A673 (cell line): ENCODE data around the gene CHCHD6.
A peak's percentile ranks its signal among the peaks of the same experiment; 100 is the strongest.

Experiments
- CTCF ChIP-seq: fragments of 300-800, 200-600 bp; sonication (generic); conservative IDR thresholded peaks from 2 replicates; pipeline ENCODE4 v1.5.1; 2017; ENCODE audit warnings: low read depth, mild to moderate bottlenecking, antibody characterized with exemption, low read length, moderate library complexity, mixed read lengths
- EZH2 ChIP-seq: fragments of 200-600 bp; sonication (generic); IDR thresholded peaks from 2 replicates; pipeline ENCODE4 v1.6.1; 2017; ENCODE audit warnings: borderline replicate concordance, low read depth, mild to moderate bottlenecking, mixed read lengths, antibody characterized with exemption, low read length; ENCODE audit not compliant: poor library complexity, severe bottlenecking

GRCh38 chr3:126752303-126753190 is 48.5 kb downstream of the CHCHD6 start:
- peak; percentile 93 for TF ChIP-seq CTCF
- no peak for TF ChIP-seq EZH2
